NT2/D1 (cell line): ENCODE results near the gene ADORA1.

Source experiments
- SUZ12 ChIP-seq: IDR thresholded peaks from 2 replicates; pipeline ENCODE4 v1.6.1; 2011; ENCODE audit not compliant: insufficient read length, insufficient read depth; ENCODE audit errors: extremely low read depth
- YY1 ChIP-seq: IDR thresholded peaks from 2 replicates; pipeline ENCODE4 v1.6.1; 2011; ENCODE audit not compliant: insufficient read length, insufficient read depth

DNA sequence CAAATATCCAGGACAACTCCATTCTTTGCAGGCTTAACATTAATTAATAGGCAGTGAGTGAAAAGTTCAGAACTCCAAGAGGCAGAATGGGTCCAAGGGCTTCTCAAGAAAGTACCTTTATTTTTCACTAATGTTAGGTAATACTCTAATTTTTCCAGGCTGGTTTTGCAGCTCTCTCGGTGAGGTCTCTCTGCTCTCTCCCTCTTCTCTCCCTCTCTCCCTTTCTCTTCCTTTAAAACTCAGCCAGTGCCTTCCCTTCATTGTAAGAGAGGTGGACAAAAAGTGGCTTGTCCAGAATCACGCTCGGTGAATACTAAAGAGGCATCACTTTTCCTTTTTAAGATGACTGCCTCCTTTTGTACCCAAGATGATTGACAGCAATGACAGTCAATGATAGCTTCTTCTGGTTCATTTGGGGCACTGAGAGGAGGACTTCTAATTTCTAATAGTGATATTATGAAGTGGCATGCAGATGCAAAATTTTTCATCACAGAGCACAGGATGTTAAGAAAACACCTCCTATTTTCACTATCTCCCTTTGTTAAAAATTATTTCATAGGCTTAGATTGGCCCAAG is 60.3 kb downstream of the ADORA1 start:
- TF ChIP-seq YY1, result no peak
- no peak for TF ChIP-seq SUZ12
